Measurements from ENCODE around the gene RAB33B.
"Not testable (repeated sequence)": the region's sequence is repeated elsewhere in the genome, so short reads cannot be mapped to it uniquely, and the experiment has no call there.

RAB33B gene

GRCh38 chr4:139454111-139455045 is at the start of gene RAB33B:
RAB33B (plus strand) TSS chr4:139454121; CDS start chr4:139454196, 75 bp downstream.
- ChIA-PET POLR2A (ENCODE audit: low non-redundant PET) (interaction anchor here (0.6 kb wide), 1 partner anchor 83 kb away, joined by 14 read pairs; no protein-coding TSS in a partner anchor), CTCF (interaction anchor here (0.6 kb wide), 1 partner anchor 271 kb away, joined by 3 read pairs; no protein-coding TSS in a partner anchor)
- no peak for TF ChIP-seq CTCF (conservative IDR thresholded peaks at IDR 0.05; ENCODE audit: low read depth)
- H3K27ac ChIP-seq: peak within 1 kb of the TSS; percentile 99
- DNase-seq (ENCODE audit: low spot score): peak; percentile 43

DNA sequence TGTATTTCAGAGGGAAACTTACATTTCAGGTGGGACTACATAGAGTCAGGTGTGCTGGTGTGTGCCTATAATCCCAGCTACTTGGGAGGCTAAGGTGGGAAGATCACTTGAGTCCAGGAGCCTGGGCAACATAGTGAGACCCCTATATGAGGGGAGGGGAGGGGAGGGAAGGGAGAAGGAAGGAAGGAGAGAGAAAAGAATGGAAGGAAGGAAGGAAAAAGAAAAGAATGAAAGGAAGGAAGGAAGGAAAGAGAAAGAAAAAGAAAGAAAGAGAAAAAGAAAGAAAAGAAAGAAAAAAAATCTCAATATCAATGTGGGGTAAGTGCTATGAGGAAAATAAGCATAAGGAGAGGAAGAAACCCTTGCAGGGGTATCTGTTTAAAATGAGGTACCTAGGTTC is 43.6 kb upstream of the RAB33B start:
- DNase-seq (ENCODE audit: low spot score): no peak
- TF ChIP-seq CTCF (conservative IDR thresholded peaks at IDR 0.05; ENCODE audit: low read depth): no peak
- no peak overlapping the region for H3K27ac ChIP-seq
- CTCF ChIA-PET: no interaction called here
- POLR2A ChIA-PET (ENCODE audit: low non-redundant PET): no interaction called here

DNA sequence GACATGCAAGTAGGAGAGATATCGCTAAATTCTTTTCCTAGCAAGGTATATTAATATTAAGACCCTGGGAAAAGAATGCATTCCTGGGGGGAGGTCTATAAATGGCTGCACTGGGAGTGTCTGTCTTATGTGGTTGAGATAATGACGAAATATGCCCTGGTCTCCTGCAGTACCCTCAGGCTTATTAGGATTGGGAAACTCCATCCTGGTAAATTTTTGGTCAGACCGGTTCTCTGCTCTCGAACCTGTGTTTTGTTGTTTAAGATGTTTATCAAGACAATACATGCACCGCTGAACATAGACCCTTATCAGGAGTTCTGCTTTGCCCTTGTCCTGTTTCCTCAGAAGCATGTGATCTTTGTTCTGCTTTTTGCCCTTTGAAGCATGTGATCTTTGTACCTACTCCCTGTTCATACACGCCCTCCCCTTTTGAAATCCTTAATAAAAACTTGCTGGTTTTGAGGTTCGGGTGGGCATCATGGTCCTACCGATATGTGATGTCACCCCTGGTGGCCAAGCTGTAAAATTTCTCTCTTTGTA is 39.2 kb upstream of the RAB33B start:
- H3K27ac ChIP-seq; DNase-seq (ENCODE audit: low spot score); POLR2A ChIA-PET (ENCODE audit: low non-redundant PET); CTCF ChIA-PET: not testable (repeated sequence)

DNA sequence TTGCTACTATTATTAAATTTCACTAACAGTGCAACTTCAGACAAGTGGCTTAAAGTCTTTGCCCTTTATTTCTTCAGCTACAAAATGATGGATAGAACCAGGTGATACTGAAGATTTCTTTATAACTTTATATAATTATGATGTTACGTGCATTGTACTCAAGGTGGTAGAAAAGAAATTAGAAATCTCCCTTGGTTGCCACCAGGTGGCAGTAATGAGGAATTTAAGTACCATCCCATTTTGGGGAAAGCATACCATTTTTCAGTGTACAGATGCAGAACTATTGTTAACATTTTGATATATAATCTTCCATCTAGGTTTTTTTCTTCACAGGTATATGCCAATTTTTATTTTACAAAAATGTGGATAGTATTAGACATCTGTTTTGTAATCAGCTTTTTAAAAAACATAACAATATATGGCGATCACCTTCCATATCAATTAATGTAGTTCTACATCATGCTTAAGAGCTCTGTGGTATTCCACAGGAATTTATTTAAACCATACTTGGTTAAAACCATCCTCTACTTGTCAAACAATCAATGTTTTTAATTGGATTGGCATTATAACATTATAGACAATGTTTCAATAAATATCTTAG is 37.7 kb upstream of the RAB33B start:
- POLR2A ChIA-PET (ENCODE audit: low non-redundant PET): no interaction called here
- DNase-seq (ENCODE audit: low spot score): peak; percentile 25

DNA sequence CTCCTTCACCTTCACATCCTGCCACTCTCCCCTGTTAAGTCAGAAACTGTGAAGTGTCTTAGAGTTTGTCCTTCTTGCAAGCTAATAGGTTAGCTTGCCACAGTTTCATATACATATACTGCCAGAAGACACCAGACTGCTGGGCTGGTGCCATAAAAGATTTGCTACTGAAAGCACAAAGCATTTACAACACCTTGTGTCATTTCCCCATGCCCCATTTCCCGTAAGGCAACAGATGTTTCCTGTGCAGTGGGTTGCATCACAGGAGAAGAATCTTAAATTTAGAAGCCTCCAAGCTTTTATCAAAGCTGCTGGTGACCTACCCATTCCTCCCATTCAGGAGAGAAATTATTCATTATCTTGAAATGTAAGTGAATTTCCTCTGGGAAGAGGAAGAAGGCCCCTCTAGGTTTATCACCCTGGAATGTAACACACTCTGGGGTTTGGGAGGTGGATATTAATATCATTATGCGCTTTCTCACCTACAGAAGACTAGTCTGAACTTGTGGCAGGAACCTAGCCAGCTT is 34.5 kb upstream of the RAB33B start:
- peak overlapping the region; percentile 89 for H3K27ac ChIP-seq
- no peak for TF ChIP-seq CTCF (conservative IDR thresholded peaks at IDR 0.05; ENCODE audit: low read depth)
- peak; percentile 52 for DNase-seq (ENCODE audit: low spot score)
- POLR2A ChIA-PET (ENCODE audit: low non-redundant PET): no interaction called here
- CTCF ChIA-PET: interaction anchor here (0.7 kb wide), 1 partner anchor 292 kb away, joined by 5 read pairs; no protein-coding TSS in a partner anchor

More for the DNA sequence above, 37.7 kb upstream of the RAB33B start:
- H3K27ac ChIP-seq: no peak overlapping the region
- TF ChIP-seq CTCF (conservative IDR thresholded peaks at IDR 0.05; ENCODE audit: low read depth): peak; percentile 64
- CTCF ChIA-PET: interaction anchor here (0.6 to 1.0 kb wide), 2 partner anchors 36 to 107 kb away, joined by 3 to 5 read pairs; no protein-coding TSS in a partner anchor

GRCh38 chr4:139420652-139421051 is 33.3 kb upstream of the RAB33B start:
- no peak for TF ChIP-seq CTCF (conservative IDR thresholded peaks at IDR 0.05; ENCODE audit: low read depth)
- POLR2A ChIA-PET (ENCODE audit: low non-redundant PET): no interaction called here
- no peak overlapping the region for H3K27ac ChIP-seq
- DNase-seq (ENCODE audit: low spot score): no peak
- CTCF ChIA-PET: interaction anchor here (0.7 kb wide), 1 partner anchor 56 kb away, joined by 3 read pairs; no protein-coding TSS in a partner anchor

Measured in RWPE1 (cell line).